GM19455 (cell line): ENCODE results near the gene CMTR1.

Experiments used
- ATAC-seq: cut with Tn5 transposase; IDR thresholded peaks from one replicate; pipeline ENCODE4 v1.9.1; 2021; ENCODE audit not compliant: unreplicated experiment

The CMTR1 gene

DNA sequence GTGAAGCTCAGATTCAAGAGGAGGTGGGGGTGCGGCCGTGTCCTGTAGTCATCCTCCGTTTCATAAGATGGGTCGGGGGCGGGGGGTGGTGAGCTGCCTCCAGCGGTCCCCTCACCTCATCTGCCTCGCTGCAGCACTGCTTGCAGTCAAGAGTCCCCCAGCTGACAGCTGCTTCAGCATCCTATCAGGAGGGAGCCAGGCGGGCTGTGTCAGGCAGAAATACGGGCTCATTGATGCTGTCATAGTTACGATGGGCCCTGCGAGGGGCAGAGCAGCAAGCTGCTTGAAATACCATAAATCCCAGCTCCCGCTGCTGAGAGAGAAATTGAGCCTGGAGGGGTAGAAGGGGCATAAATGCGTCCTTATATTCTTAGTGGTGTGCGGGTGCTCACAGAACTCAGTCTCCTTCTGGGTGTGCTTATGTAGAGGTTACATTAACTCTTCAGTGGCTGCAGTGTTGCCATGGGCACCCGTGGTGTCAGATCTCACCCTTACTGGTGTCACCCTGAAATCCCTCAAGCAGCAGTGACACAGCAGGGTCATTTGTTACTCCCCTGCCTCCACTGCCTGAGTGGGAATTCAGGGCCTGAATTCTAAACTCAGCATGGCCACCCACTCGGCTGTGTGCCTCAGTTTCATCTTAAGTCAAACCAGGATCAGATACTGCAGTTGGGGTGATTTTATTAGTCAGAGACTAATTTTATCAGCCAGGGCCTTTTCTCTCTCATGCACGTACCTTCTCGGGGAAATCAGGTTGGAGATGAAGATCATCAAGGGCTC is 44.8 kb downstream of the CMTR1 start:
- no peak for ATAC-seq

DNA sequence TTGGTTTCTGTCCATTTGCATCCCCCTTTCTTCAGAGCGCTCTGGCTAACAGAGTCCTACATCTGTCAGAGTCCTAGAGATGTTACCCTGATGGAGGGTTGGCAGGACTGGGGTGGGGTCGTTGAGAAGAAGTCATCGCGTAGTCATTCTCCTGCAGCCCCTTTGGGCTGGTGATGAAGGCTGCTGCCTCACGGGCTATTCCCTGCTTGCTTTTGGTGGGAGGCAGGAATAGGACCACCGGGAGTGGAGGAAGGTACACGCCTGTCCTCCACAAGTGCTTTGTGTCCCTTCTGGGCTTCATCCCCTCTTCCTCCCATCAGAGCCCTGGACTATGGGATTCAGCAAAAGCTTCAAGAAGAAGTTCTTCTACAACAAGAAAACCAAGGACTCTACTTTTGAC is 45.8 kb downstream of the CMTR1 start:
- no peak for ATAC-seq

DNA sequence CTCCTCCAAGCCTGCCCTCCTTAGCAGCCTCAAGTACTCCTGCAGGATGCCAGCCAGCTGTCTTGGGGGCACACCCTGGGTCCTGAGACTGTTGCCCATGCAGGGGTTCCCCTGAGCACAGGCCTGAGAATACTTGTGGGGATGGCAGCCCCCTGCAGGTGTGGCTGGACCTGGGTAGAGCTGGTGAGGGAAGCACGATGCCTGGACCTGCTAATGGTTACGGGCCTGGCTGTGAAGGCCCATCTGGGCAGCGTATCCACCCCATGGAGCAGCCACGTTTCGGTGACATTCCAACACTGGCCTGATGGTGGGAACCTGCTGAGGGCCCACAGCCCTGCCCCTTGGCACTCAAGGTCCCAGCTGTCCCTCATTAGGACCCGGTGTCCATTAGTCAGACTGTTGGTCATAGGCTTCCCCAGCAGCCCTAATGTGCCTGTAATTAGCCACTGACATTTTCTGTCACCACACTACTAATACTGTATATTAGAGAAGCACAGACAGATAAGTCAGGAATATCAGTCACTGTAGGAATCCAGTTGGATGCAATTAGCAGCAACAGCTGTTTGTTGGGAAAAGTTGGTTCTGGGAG is 46.3 kb downstream of the CMTR1 start:
- ATAC-seq: no peak

DNA sequence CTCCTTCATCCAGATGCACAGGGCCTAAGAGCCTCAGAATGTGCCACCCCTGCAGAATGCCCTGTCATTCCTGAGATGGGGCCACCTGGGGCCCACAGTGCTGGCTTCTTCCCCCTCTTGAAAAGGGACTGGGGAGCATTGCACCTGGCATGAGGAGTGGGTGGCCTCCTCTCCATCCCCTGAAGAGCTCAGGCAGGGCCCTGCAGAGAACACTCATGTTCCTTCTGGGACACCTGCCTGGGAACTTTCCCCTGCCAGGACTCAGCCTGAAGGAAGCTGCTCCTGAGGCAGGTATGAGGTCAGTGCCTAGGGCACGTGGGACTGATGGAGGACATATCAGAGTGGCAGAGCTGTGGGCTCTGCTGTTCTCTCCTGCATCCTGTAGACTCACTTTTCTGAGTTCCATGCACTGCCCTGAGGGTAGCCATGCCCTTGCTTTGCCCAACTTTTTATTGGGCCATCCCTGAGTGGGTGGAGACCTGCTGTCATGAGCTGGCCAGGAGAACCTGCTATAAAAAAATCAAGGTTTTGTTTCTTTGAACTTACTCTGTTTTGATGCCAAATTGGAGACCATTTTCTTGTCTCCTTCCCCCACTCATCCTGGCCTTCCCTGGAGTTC is 47.2 kb downstream of the CMTR1 start:
- no peak for ATAC-seq

DNA sequence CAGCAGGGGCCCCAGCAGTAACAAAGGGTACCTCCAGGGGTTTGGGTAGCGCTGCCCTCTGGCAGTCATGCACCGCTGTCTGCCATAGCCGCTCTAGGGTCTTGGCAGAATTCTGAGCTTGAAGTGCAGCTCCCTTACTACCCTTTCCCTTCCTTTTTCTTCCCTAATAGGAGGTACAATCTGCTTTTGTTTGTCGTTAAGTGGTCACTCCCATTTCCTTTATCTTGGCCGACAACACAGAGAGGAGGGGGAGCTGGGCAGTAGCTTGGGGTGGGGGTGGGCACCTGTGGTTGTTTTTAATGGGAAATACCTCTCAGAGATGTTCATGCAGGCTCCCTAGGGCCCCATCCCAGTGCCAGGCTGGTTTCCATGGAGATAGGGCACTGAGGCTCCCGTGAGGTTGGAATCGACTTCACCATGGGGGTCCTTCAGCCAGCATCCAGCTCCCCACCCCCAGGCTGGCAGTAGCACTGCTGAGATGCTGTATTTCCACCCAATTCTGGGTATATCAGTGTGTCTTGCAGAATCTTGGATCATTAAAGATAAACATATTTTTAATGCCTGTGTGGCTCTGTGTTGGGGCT is 48.0 kb downstream of the CMTR1 start:
- no peak for ATAC-seq

DNA sequence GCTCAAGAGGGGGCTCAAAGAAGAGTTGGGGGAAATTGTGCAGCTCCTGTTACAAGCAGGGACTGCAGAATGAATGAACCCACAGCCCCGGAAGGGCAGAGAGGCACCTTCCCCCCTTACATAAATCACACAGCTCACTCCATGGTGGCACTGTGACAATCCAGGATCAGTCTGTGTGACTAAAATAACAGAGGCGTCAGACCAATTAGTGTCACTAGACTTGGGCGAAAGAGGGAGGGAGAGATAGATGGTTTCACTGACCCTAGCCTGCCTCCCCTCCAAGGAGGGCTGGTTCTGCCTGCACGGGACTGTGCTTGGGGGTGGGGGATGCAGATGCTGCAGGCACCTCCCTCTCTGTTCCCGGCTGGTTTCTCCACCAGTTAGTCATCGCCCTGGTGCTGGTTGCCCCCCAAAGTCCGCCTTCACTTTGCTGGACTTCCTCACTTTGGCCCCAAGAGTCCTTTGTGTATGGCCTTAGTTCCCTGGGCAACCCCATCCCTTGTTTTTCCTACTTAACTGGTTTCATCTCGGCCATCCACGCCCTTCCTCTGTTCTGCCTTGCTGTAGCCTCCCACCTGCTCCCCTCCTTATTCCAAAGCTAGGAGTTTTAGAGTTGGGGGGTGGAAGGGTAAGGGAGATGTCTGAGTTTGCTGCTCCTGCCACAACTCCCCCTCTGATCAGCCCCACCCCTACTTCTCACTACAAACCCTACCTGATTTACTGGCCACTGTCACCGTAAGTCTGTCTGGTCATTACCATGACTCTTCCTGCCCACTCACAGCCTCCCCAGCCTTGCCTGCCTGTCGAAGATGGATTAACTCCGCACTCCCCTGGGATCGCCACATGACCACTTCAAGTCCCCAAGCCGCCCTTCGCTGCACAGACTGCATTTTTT is 48.9 kb downstream of the CMTR1 start:
- ATAC-seq: no peak

DNA sequence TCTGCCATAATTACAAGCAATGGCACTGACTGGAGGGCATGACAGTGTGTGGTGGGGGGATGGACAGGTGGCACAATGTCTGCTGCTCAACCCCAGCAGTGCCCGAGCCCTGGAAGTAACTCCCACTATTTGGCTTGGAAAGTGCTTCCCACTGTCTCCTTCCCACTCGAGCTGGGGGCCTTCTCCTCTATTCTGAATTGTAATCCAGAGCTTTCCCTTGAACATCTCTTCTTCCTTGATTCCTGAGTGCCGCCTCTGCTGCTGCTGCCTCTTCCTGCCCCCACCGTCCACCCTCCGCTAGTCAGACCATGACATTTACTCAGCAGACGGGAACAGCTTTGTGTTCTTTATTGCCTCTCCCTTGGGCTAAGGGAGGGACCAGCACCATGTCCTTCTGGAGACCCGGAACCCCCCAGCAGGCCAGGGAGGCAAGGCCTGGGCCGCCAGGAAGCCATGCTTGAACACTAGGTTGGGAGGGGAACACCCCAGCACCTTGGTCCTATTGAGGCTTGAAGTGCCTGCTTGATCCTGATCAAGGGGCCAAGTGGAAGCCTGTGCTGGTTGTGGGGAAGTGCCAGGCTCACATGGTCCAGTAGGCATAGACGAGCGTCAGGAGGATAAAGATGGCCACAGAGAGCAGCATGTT is 49.7 kb downstream of the CMTR1 start:
- ATAC-seq: no peak

DNA sequence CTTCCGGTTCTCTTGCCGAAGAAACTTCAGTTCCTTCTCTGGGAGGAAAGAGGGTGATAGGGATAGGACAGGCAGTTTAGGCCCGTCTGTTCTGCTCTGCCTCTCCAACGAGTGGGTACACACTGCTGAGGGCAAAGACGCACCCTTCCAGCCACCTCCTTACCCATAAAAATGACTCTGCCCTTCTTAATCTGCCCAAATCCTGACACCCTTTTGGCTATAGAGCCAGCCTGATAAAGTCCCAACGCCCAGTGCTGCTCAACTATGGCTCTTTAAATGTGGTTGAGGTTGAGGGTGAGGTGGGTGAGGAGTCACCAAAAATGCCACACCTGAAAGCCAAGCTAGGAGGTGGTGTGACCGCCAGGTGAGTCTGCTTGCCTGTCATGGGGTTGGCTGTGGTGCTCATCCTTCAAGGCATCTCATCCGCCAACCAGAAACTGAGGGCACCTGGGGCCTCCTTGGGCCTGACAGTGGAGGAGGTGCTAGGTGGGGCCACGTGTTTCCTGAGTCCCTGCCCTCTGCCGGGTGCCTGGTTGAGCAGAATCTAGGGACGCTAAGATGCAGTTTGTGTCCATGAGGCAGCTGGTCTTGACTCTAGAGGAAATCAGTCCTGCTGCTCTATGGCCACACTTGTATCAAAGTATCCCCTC is 50.4 kb downstream of the CMTR1 start:
- ATAC-seq: no peak

DNA sequence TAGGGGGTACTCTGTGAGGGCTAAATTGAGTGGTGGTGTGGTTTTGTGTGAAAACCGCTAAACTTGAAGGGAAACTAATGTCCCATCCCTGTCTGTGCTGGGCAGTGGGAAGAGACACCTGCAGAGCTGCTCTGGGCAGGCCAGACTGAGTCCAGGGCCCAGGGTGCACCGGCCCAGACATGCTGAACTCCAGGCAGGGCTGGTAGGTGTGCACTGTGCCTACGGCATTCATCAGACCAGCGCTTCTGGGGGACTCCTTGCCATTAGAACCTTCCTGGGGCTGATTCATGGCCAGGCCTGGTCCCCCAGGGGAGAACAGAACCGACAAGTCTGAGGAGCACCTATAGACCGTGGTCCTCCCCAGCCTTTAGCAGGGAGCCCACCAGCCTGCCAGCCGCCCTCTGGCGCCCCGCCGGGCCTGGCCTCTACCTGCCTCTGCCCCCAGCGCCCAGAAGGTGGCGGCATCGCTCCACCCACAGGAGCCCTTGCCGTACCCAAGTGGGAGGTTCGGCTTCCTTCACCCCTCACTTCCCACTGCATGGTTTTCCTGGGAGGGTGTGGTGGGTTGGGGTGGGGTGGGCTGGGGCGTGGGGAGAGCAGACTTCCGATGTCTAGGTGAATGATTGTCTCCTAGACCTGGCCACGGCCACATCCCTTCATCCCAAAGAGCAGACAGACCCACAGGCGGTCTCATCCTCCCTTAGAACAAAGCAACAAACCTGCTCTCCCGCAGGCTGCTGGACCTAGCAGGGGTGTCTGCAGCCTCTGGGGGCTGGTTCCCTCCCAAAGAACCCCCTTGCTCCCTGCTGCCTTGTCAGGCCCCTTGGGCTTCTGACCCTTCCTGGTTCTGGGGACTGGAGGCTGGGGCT is 51.1 kb downstream of the CMTR1 start:
- ATAC-seq: no peak

DNA sequence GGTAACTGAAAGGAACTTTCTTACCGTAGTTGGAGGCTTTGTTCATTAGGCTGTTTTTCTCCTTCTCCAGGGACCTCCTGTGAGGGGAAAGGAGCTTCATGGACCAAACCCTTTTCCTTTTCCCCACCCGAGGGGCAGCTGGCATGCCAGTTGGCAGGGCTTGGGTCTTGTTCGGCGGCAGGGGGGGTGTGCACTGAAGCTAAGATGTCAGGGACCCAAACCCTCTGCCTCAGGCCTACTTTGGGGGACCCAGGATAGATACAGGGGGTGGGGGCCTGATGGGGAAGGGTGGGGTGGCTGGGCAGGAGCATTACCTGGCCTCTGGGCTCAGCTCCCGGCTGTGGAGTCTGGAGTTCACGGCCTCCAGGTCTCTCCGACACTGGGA is 51.8 kb downstream of the CMTR1 start:
- no peak for ATAC-seq

DNA sequence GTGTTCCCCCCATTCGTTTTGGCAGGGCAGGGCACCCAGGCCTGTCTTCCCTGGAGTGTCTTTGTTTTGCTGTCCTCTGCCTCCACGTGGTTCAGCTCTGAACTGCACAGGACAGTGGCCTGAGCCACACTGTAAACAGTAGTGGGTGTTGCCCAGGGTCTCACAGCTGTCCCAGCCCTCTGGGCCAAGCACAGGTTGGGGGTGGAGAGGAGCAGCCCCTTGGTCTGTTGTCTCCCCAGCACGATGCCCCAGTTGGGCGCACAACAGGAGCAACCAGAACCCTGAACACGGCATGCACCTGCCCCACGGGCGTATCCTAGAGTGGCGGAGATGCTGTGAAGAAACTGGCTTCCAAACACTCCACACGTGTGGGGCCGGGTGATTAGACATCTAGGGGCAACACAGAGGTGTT is 52.3 kb downstream of the CMTR1 start:
- no peak for ATAC-seq

DNA sequence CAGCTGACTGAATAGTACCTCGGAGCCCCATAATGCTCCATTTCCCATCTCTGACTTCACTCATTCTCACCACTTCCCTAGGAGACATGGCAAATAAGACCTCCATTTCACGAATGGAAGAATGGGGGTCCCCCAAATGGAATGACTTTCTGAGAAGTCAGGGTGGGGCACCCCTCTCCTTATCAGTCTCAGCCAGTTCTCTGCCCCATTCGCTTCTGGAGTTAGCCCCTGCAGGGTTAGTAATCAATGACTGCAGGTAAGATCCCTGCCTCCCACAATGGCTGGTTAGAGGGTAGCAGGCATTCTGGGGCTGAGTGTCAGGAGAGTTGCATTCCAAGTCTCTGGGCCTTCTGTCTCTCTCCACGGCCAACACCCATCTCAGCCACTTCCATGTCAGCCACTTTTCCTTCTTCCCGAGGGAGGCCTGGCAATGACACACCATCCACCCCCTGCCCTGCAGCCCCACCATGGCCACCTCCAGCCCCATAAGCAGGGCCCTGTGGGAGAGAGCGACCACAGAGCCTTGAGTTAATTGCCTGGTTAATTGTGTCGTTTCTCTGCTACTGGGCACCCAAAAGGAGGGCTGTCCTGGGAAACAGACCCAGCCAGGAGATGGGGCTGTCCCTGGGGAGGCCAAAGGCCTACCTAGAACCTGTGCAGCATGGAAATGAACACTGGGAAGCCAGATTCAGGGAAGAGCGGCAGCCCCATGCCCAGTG is 53.3 kb downstream of the CMTR1 start:
- ATAC-seq: no peak

DNA sequence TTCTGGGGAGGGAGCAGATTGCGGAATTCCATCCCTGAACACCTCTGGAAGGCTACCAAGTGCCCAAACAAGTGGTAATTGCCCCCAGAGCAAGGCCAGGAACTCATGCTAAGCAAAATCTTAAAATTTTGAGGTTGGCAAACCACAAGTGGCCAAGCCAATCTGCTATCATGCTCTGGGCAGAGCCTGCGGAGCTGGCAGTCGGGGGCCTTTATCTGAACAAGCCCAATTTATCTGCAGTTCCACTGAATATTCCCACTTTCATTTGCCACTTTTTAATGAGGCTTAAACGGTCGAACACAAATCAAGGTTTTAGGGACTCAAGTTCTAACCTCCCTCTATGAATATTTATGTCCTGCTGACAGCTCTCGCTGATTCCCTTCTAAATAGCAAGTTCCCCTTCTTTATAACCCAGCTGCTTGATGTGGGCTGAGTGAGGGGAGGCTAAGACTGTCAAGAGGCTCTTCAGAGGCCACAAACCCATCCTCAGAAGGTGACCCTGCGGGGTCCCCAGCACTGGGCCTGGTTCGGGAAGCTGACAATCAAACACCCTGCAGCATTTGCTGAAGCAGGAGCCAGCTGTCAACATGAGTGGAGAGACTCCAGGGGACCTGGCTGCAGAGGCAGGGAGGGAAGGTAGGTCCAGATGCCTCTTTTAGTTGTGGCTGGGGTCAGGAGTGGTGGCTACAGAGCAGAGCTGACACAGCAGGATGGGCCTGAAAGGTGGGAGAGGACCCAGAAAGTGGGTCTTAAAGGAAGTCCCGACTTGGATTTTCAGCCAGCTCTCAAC is 54.8 kb downstream of the CMTR1 start:
- no peak for ATAC-seq

DNA sequence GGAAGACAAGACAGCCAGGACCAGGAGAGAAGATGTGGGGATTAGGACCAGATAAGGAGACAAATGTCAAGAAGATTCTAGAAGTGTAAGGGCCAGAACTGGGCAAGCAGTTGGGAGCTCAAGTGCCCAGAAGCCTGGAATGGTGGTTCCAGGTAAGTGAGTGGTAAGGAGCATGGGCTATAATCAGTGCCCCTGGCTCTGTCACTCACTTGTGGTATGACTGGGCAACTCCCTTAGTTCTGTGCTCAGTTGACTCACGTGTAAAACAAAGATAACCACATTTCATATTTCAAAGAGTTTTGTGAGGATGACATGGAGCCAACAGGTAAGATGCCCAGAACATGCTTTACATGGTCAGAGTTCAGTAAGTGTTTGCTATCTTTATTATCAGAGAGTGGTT is 55.5 kb downstream of the CMTR1 start:
- no peak for ATAC-seq

DNA sequence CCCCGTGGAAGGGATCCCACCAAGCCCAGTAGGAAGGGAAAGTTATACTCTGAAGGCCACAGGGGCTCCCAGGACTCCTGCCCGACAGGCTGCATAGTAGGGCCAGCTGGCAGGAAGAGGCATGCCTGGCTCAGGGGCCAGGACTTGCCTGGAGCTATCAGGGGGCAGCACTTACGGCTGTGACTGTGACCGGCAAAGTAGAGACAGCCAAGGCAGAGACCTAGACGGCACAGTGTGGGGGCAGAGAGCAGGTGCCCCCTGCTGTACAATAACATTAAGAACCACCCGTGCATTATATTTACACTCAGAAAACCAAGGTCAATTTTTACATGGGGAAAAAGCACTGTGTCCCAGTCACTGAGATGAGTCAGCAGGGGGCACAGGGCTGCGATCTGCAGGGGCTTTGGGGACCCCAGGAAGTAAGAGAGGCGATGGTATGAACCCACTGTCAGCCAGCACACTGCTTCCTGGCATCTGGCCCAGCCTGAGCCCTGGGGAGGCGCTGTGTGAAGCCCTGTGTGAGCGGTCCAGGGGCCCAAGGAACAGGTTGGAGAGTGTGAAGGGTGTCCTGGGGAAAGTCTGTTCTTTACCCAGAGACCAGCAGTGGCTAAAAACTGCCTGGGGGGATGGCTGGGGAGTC is 56.8 kb downstream of the CMTR1 start:
- ATAC-seq: no peak

DNA sequence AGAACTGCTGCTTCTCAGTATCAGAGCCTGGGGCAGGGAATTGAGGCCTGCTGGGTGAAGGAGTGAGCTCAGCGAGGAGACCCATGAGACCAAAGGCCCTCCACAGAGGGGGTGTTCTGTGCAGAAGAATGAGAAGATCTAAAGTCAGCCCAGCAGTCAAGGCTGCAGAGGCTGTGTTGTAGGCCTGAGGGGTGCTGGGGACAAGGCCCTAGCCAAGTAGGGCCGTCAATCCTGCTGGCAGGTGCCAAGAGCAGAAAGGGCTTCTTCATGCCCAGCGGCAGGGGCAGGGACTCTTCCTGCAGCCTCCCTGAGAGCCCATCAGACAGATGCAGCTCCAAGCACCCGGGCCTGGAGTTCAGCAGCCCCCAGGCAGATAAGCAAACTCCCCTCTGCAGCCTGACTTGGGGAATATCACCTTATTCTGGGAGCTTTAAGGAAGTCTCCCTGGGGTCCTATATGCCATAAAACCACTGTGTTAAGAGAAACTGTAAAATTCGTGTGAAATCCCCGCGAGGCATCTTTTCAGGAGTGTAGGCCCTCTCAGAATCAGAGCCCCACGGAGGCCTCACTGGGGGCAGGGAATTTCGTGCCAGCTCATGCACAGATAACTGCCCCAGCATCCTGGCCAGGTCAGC is 57.6 kb downstream of the CMTR1 start:
- no peak for ATAC-seq
